SU-DHL-6 (cell line): ENCODE measurements around the gene LRP4.

Experiments
- H2AFZ ChIP-seq: fragments of 200-600 bp; sonication (generic); 2 replicates; pipeline ENCODE4 v1.6.1; 2014; ENCODE audit warnings: low read depth, mild to moderate bottlenecking, moderate library complexity, mixed read lengths, antibody characterized with exemption, low read length; ENCODE audit not compliant: severe bottlenecking
- H3F3A ChIP-seq: fragments of 200-600 bp; shearing (Covaris generic); 2 replicates; pipeline ENCODE4 v1.6.0; 2016; ENCODE audit warnings: antibody characterized with exemption, mild to moderate bottlenecking; ENCODE audit not compliant: insufficient read depth
- H3K27ac ChIP-seq: fragments of 200-600 bp; sonication (generic); 2 replicates; pipeline ENCODE4 v1.5.1; 2016; ENCODE audit warnings: low read depth, mild to moderate bottlenecking, low read length, moderate library complexity, mixed read lengths
- H3K27me3 ChIP-seq: fragments of 200-600 bp; sonication (generic), shearing (Covaris generic); 2 replicates; pipeline ENCODE4 v1.6.0; 2014; ENCODE audit warnings: mild to moderate bottlenecking, low read length
- H3K36me3 ChIP-seq: fragments of 200-600 bp; sonication (generic); 2 replicates; pipeline ENCODE4 v1.6.1; 2014; ENCODE audit warnings: mild to moderate bottlenecking, low read length, mixed read lengths
- H3K4me2 ChIP-seq: fragments of 300-600, 200-600 bp; shearing (Covaris generic), sonication (generic); 2 replicates; pipeline ENCODE4 v1.6.0; 2014; ENCODE audit warnings: low read length, low read depth, mild to moderate bottlenecking; ENCODE audit not compliant: poor library complexity, severe bottlenecking
- H3K4me3 ChIP-seq: fragments of 200-600 bp; sonication (generic); 2 replicates; pipeline ENCODE4 v1.5.1; 2014; ENCODE audit warnings: antibody characterized with exemption, low read length, mild to moderate bottlenecking, mixed read lengths; ENCODE audit not compliant: insufficient read depth, poor library complexity, severe bottlenecking
- H3K79me2 ChIP-seq: fragments of 200-600 bp; sonication (generic); 2 replicates; pipeline ENCODE4 v1.6.1; 2014; ENCODE audit warnings: mild to moderate bottlenecking, low read length, moderate library complexity; ENCODE audit not compliant: insufficient read depth
- H3K9ac ChIP-seq: fragments of 200-600 bp; sonication (generic); 2 replicates; pipeline ENCODE4 v1.7.0; 2014; ENCODE audit warnings: mild to moderate bottlenecking, low read length
- H3K9me2 ChIP-seq: fragments of 200-600 bp; sonication (generic); replicated peaks from 2 replicates; pipeline ENCODE4 v1.6.1; 2014; ENCODE audit warnings: low read length; ENCODE audit not compliant: insufficient read depth
- H3K9me3 ChIP-seq: fragments of 200-600 bp; sonication (generic); 2 replicates; pipeline ENCODE4 v1.6.1; 2014; ENCODE audit warnings: low read length, mixed read lengths; ENCODE audit not compliant: insufficient read depth
- H4K20me1 ChIP-seq: fragments of 200-600 bp; sonication (generic); 2 replicates; pipeline ENCODE4 v1.6.1; 2014; ENCODE audit warnings: low read depth, mild to moderate bottlenecking, antibody characterized with exemption, low read length, moderate library complexity, mixed read lengths
- CTCF ChIP-seq: fragments of 200-600 bp; sonication (generic); IDR thresholded peaks from one replicate; pipeline ENCODE4 v1.5.1; 2017; ENCODE audit warnings: antibody characterized with exemption, mild to moderate bottlenecking, low read length, moderate library complexity; ENCODE audit not compliant: insufficient read depth, poor library complexity, severe bottlenecking
- EZH2phosphoT487 ChIP-seq: fragments of 200-600 bp; sonication (generic), shearing (Covaris generic); conservative IDR thresholded peaks from 2 replicates; pipeline ENCODE4 v1.6.1; 2018; ENCODE audit warnings: mild to moderate bottlenecking, antibody characterized with exemption, low read length, moderate library complexity, mixed read lengths

Gene LRP4

GRCh38 chr11:46948378-46949131 lies 30.2 kb upstream of the LRP4 start:
- Histone ChIP-seq H3K79me2 (no peaks in the 10 kb centered on the region), H2AFZ (no peak overlapping the region)

GRCh38 chr11:46947399-46948077 lies 29.2 kb upstream of the LRP4 start:
- no peak overlapping the region for H3K4me3 ChIP-seq
- H3K9me2 ChIP-seq, result no peaks in the 10 kb centered on the region
- no peaks in the 10 kb centered on the region for H3K9me3 ChIP-seq
- H3K27ac ChIP-seq, result no peak overlapping the region
- no peak overlapping the region for H3K4me2 ChIP-seq
- no peaks in the 10 kb centered on the region for H3K27me3 ChIP-seq
- H4K20me1 ChIP-seq, result no peaks in the 10 kb centered on the region
- TF ChIP-seq EZH2phosphoT487 (no peak), CTCF (no peak)
- no peak overlapping the region for H2AFZ ChIP-seq
- H3K9ac ChIP-seq, result no peak overlapping the region
- H3F3A ChIP-seq, result no peaks in the 10 kb centered on the region
- no peaks in the 10 kb centered on the region for H3K36me3 ChIP-seq
- no peaks in the 10 kb centered on the region for H3K79me2 ChIP-seq

More at GRCh38 chr11:46948378-46949131, 30.2 kb upstream of the LRP4 start:
- no peak overlapping the region for H3K9ac ChIP-seq
- no peaks in the 10 kb centered on the region for H4K20me1 ChIP-seq
- no peaks in the 10 kb centered on the region for H3K9me3 ChIP-seq
- TF ChIP-seq EZH2phosphoT487 (no peak), CTCF (no peak)
- H3K36me3 ChIP-seq, result no peaks in the 10 kb centered on the region
- H3K27me3 ChIP-seq, result no peaks in the 10 kb centered on the region
- H3K9me2 ChIP-seq, result no peaks in the 10 kb centered on the region
- H3F3A ChIP-seq, result no peaks in the 10 kb centered on the region
- H3K4me3 ChIP-seq, result no peak overlapping the region
- H3K27ac ChIP-seq, result no peak overlapping the region
- H3K4me2 ChIP-seq, result no peak overlapping the region

- H3K36me3 ChIP-seq, result no peaks in the 10 kb centered on the region
- H3F3A ChIP-seq, result no peaks in the 10 kb centered on the region
- H2AFZ ChIP-seq, result no peak overlapping the region
- H3K4me3 ChIP-seq, result no peak overlapping the region
- no peaks in the 10 kb centered on the region for H3K9me2 ChIP-seq
- no peak overlapping the region for H3K9ac ChIP-seq
- no peak overlapping the region for H3K4me2 ChIP-seq
- no peaks in the 10 kb centered on the region for H3K79me2 ChIP-seq
- H3K27me3 ChIP-seq, result no peaks in the 10 kb centered on the region
- TF ChIP-seq EZH2phosphoT487, result no peak
- TF ChIP-seq CTCF, result no peak
- H3K9me3 ChIP-seq, result no peaks in the 10 kb centered on the region
- H3K27ac ChIP-seq, result no peak overlapping the region
- no peaks in the 10 kb centered on the region for H4K20me1 ChIP-seq
Measured at GRCh38 chr11:46944356-46945075, 26.2 kb upstream of the LRP4 start.
